ENCODE results near the gene C11orf58.

The C11orf58 gene

DNA sequence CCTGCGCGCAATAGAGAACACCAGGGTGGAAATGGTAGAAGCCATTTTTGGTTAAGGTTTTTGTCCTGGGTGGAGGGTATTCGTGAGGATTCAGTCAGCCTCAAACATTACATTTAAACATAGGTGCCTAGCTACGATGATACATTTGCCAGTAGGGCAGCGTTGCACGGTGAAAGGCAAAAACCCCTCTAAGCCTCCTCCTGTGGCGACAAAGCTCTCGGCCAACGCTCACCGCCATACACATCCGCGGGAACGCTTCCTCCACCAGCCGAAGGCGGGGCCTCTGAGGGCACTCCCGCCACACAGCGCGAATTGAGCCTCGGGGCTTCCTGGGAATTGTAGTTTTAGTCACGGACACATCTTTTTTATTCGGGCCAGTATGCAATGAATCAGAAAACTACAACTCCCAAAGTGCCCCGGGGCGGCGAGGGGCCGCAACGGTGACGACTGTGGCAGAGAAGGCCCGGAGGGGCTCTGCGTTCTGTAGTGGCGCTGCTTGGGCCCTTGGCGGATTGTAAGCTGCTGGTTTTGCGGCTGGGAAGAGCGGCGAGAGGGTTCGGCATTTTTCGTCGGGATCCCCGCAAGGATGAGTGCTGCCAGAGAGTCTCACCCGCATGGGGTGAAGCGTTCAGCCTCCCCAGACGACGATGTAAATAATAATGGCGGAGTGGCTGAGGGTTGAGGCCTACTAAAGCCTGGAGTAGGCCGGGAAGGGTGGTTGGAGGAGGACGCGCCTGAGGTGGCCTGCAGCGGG is at the start of gene C11orf58:
Gene C11orf58, plus strand, starts transcription at position 455 of the 754 bp plus-strand sequence. Its CDS starts 132 bp downstream, at position 587.
- peak; percentile 94 for DNase-seq

DNA sequence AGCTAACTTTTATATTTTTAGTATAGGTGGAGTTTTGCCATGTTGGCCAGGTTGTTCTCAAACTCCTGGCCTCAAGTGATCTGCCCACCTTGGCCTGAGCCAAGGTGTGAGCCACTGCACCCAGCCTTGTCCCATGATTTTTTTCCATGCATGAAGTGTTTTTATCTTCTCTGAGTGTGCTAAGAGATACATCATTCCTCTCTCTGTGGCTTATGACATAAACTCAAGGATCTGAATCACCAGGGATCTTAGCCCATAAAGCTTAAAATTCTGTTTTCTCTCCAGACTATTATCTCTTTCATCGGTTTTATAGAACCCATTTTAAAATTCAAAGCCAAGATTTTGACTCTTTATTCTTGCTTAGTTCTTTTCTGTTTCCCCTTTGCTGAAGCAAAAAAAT is 48.4 kb upstream of the C11orf58 start:
- no peak for DNase-seq

DNA sequence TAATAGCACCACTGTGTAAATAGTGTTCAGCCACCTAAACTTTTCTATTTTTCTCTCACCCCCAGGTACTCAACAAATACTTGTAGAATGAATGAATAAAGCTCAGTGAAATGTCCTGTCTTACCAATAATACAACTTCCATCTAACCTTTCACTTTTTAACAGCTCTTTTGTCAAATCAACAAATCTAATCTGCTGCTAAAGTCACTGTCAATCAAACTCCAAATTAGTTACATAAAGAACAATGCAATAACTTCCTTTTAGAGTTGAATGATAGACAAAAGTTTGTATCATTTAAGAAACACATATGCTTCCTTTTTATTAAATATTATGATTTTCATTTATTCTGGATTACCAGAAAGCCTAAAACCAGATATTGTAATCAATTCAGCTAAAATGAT is 34.7 kb upstream of the C11orf58 start:
- no peak for DNase-seq

DNA sequence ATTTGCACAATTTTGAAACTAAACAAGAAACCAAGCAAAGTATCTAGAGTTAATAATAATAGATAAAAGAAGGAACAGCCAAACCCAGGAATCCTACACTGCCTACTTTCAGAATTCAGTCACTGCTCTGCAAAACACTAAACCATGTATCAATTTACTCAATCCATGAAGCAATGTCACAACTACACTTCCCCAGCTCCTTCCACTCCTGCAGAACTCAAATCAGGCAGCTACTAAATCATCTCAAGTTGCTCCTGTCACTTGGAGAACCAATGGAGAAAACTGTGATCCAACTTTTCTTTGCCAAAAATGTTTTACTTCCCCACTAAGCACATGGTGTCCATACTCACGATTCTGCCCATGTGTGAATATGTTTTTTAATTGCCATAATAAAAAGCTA is 24.9 kb upstream of the C11orf58 start:
- no peak for DNase-seq

DNA sequence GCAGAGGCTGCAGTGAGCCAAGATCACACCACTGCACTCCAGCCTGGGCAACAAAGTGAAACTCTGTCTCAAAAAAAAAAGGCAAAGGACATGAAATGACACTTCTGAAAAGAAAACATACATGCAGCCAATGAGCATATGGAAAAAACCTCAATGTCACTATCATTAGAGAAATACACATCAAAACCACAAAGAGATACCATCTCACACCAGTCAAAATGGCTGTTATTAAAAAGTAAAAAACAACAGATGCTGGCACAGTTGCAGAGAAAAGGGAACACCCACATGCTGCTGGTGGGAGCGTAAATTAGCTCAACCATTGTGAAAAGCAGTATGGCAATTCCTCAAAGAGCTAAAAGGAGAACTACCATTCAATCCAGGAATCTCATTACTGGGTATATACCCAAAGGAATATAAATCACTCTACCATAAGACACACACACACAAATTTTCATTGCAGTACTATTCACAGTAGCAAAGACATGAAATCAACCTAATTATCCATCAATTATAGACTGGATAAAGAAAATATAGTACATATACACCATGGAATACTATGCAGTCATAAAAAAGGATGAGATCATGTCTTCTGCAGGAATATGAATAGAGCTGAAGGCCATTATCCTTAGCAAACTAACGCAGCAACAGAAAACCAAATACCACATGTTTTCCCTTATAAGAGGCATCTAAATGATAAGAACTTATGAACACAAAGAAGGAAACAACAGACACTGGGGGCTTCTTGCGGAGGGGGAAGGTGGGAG is 15.7 kb upstream of the C11orf58 start:
- DNase-seq, result no peak

DNA sequence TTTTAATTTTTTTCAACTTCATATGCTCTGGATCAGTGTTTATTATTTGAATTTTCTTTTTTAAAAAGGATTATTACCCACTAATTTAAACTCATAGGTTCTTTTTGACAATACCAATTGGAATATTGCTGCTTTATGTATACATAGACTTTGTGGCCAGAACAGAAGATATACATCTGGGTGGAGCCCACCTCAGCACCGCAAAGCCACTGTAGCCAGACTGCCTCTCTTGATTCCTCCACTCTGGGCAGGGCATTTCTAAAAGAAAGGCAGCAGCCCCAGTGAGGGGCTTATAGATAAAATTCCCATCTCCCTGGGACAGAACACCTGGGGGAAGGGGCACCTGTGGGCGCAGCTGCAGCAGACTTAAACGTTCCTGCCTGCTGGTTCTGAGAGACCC is 10.6 kb upstream of the C11orf58 start:
- no peak for DNase-seq

DNA sequence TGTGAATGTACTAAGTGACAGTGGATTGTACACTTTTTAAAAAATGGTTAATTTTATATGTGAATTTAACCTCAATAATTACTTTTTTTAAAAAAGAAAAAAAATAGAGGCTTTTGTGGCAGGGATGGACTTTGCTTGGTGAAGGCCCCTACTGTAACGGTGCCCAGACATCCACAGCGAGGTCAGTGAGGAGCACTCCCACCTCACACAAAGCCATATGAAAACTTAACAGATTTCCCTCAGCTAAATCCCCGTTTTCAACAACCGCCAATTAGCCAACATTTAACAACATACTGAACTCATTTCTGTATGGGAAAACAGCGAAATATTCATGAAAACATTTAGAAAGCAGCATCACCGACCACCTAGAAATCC is 642 bp upstream of the C11orf58 start:
- DNase-seq, result no peak

DNA sequence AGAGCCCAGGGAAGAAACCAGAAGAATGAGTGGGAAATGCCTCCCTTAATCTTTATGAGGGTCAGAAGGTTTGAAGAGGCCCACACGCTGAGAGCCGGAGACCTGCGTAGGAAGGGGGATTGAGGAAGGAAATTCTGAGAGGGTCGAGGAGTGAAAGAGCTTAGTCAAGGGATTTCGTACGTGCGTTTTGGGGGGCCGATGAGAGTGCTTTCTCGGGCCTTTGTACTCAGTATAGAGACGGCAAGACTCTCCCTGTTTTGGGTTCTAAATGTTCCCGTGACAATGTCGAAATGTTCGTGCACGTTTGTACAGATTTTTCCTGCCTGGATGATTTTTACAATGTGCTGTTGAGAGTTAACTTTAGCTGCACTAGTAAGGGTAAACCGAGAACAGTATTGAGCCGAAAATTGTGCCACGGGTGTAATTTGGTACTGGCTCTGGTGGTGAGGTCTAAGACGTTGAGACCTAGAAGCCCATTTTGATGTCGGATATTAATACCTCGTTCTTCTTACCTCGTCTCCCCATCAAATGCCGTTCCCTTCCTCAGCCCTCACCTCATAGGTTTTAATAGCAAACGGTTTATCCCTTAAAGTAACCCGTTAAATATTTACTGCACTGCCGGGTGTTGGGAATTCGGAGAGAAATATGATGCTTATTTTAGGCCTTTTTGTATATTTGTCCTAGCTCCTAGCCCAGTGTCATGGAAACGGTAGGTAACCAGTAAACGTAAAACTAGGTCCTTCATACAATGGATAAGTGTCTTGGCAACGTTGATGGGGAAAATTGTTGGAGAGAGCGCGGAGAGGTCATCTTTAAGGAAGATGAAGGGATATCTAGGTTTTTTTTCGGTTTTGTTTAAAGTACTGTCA is 734 bp downstream of the C11orf58 start:
- DNase-seq, result no peak

DNA sequence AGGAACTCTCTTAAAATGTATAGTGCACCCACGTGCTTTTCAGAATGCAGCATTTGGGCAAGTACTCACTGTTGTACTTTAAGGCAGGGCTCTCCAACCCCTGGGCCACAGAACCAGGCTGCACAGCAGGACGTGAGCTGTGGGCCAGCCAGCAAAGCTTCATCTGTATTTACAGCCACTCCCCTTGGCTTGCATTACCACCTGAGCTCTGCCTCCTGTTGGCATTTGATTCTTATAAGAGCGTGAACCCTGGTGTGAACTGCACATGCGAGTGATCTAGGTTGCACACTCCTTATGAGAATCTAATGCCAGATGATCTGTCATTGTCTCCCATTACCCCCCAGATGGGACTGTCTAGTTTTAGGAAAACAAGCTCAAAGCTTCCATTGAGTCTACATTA is 3.0 kb downstream of the C11orf58 start:
- DNase-seq, result no peak

DNA sequence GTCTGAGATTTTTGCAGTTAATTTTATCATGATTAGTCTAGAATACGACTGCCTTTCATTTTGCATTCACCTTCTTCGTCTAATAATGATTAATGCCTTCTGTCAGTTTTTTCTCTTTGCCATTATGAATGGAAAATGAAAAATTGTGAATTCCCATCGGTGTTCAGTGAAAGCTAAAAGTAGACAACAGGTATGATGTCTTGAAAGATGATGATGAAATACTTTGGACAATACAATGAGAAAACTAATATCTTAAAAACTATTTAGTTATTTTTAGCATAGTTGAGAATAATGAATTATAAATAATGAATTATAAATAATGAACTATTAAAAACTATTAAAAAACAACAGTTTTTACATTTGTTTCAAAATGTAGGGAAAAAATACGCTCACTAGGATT is 5.0 kb downstream of the C11orf58 start:
- DNase-seq, result no peak

DNA sequence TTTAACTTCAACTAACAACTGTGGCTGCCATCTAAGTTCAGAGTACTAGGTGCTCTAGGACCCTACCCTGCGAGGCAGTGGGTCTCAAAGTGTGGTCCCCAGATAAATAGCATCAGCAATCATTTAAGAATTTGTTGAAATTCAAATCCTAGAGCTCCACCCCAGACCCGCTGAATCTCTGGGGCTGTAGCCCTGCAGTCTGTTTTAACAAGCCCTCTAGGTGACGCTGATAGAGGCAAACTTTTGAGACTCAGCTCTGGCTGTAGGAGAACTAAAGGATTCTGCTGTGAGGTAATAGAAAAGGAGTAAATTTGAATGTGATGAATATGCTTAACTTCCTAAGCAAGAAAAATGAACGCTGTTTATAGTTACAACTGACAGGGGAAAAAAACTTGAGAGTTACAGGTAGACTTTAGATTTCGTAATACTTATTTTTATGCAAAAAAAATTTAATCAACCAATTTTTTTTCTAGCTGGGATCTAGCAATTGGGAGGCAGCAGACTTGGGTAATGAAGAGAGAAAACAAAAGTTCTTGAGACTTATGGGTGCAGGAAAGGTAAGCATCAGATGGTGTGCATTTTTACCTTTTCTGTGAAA is 5.8 kb downstream of the C11orf58 start:
- no peak for DNase-seq

DNA sequence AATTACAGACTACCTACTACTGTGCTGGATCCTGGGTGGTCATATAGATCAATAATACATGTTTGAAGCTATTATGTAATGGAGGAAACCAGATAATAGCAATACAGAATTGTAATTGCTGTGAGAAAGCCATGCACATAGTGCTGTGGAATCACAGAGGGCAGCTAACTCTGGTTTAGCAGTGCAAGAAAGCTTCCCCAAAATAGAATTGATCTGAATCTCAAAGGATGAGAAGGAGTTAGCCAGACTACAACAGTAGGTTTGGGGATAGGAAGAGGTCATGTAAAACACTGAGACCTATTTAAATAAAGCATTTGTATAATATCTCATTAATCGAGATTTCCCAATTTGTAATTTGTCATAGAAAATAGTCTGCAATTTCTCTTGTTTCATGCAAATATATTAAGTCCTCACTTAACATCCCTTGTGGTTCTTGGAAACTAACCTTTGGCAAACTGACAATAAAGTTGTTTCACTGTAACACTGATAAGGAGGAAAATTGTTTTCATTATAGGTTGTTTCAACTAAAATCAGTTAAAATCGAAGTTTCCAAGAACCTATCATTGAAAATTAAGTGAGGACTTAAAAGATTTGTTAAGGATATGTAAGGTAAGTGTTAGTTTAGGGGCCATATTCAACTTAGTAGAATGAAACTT is 7.6 kb downstream of the C11orf58 start:
- DNase-seq, result no peak

DNA sequence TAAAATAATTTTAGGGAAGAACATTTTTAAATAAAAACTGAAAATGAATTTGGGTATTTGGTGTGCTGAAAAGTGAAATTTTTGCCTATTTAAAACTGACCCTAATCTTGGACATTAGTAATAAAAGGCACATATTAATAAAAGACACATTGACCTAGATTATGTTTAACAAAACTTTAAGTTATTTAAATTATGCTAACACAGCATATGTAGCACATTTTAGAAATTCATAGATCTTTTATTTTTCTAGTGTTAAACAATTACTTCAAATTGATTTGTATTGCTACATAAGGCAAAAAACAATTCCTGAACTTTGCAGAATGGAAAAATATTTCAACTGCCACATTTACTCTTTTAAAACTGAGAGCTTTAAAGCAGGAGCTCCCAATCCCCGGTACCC is 10.6 kb downstream of the C11orf58 start:
- DNase-seq, result no peak

DNA sequence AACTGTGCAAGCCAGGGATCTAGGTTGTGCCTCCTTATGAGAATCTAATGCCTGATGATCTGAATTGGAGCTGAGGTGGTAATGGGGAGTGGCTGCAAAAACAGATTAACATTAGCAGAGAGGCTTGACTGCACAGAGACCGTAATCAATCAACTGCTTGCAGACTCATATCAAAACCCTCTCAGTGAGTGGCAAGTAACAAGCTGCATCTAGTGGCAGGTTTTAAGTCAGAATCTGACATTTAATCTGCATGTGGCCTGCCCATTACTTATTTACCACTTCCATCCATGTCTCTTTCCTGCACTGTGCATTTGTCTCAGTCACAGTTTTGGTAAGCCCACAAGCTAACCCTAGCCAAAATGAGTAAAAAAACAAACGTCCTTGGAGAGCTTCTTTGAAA is 11.2 kb downstream of the C11orf58 start:
- no peak for DNase-seq

DNA sequence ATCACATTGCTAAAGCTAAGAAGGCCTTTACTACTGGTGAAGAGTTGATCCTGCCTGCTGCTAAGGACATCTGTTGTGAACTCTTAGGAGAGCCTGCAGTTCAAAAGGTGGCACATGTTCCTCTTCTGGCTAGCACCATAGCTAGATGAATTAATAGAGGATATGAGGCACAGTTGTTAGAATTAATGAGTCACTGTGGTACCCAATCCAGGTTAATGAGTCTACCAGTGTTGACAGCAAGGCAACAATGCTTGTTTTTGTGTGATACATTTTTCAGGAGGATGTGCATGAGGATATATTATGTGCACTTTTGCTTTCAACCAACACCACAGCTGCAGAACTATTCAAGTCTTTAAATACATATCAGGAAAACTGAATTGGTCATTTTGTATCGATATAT is 12.0 kb downstream of the C11orf58 start:
- no peak for DNase-seq

DNA sequence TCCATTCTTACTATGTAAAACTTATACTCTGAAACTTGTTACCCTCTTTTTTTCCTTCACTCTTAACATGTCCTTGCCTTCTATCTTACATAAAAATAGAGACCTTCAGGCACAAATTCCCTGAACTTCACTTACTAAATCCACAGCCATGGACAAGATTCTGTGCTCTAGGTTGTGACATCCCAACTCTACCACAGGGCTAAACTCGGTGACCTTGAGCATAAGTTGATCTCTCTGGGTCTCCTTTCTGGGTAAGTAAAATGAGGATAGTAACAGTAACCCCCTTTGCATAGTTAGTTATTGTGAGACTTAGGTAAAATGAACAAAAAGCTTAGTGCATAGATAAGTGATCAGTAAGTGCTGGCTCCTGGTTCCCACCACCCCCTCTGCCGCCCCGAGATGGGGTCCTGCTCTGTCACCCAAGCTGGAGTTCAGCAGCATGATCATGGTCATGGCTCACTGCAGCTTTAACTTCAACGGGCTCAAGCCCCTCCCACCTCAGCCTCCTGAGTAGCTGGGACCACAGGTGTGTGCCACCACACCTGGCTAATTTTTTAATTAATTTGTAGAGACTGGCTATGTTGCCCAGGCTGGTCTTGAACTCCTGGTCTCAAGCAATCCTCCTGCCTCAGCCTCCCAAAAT is 20.1 kb downstream of the C11orf58 start:
- no peak for DNase-seq

DNA sequence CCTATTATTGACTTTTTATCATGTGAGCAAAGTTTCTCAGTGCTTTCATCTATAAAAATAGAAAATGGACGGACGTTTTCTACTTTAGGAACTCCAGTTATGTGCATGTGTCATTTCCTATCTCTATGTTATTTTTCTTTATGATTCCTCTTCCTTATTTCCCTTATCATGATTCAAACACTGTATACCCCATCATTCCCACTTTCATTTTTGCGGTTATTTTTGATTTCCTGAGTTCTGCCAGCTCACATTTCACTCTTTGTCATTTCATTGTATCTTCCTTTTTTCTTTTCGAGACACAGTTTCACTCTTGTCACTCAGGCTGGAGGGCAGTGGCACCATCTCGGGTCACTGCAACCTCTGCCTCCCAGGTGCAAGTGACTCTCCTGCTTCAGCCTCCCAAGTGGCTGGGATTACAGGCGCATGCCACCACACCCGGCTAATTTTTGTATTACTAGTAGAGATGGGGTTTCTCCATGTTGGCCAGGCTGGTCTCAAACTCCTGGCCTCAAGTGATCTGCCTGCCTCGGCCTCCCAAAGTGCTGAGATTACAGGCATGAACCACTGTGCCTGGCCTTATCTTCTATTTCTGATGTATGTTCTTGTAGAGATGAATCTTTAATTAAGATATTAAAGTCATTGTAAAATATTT is 21.5 kb downstream of the C11orf58 start:
- DNase-seq, result no peak

DNA sequence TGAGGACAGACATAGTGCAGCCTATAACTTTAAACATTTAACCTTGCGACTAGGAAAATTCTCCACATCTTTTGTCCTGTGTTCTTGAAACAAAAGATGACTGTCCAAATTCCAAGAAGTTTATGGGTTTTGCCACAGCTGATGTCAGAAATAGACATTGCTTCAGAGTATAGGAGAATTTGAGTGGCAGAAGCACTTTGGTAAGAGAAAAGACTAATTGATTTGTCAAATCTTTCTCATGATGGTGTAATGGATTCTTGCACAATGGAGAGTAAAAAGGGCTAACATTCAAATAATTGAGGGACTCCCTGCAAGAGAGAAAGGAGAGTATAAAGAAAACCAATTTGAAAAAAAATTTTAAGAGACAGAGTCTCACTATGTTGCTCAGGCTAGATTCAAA is 25.3 kb downstream of the C11orf58 start:
- DNase-seq, result no peak

DNA sequence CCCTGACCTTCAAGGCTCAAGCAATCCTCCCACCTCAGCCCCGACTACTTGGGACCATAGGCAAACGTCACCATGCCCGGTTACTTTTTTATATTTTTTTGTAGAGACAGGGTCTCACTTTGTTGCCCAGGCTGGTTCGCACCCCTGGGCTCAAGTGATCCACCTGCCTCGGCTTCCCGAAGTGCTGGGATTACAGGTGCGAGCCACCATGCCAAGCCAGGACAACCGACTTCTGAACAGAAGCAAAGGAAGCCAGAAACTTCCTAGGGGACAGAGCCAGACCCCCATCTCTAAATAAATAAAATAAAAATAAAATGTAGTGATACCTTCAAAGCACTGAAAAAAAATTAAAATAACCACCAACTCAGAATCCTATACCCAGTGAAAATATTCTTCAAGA is 26.4 kb downstream of the C11orf58 start:
- DNase-seq, result no peak

DNA sequence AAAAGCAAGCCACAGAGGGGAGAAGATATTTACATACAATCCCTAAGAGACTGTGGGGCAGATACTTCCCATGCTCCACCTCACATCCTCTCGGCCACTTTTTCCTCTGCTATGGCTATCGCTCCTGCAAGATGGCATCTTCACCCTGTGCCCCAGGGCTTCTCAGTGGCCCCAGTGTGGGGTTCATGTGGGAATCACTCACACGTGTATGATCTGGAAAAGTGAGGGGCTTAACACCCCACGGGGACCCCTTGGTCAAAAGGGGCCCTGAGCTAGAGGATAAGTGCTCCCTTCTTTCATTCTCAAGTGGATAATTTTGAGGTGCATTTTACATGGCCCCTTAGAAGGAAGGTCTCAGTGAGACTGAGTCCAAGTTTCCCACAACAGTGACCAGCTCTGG is 28.7 kb downstream of the C11orf58 start:
- DNase-seq, result no peak

DNA sequence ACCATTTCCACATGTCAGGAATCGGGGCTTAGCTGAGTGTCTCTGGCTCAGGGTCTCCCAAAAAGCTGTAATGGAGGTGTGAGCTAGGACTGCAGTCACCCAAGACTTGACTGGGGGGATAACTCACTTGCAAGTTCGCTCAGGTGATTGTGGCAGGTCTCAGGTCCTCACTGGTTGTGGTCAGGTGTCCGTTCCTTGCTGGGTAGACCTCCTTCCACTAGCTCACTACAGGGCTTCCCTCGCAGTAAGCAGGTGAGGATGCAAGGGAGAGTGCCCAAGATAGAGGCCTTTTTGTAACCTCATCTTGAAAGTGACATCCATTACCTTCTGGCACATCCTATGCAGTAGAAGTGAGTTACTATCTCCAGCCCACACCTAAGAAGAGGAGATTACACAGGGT is 29.5 kb downstream of the C11orf58 start:
- no peak for DNase-seq

DNA sequence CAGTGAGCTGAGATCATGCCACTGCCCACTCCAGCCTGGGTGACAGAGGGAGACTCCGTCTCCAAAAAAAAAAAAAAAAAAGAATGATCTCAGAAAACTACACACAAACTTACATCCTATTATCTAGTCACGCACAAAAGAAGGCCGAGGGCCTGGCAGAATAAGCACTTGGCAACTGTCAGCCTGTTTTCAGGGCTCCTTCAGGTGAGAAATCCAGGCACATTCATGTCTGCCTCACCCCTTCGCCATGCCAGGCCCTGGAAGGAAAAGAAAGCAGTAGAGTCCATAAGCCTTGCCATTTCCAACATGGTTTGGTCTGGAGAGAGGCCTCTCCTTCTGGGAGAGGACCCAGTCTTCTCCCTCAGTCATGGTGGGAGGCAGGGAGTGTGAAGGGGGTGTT is 30.9 kb downstream of the C11orf58 start:
- no peak for DNase-seq
